Stimulated activated CD8-positive, alpha-beta memory T cell treated with anti-CD3 and anti-CD28 coated beads, Interleukin-12 subunit alpha, Interleukin-12 subunit beta, amount 100 ng/mL, for 24 hours (primary cell): ENCODE data around the gene PCDHGB3.
"Not testable (repeated sequence)": the region's sequence is repeated elsewhere in the genome, so short reads cannot be mapped to it uniquely, and the experiment has no call there.

ENCODE experiments used
- DNase-seq: peaks from one replicate; pipeline ENCODE4 v3.0.0-alpha.2; 2020; ENCODE audit errors: extremely low read depth

PCDHGB3 gene

GRCh38 chr5:141369994-141370848, at the start of gene PCDHGB3:
Gene PCDHGB3 (plus strand): TSS chr5:141370242. CDS start chr5:141370395, 153 bp downstream.
- no peak for DNase-seq

- DNase-seq: no peak
These were observed 47.8 kb upstream of the PCDHGB3 start for GRCh38 chr5:141322261-141322660.

- peak; percentile 26 for DNase-seq
These were observed 43.8 kb upstream of the PCDHGB3 start for GRCh38 chr5:141326088-141326854.

GRCh38 chr5:141328231-141328630, 41.8 kb upstream of the PCDHGB3 start:
- DNase-seq: no peak

GRCh38 chr5:141330299-141331080, 39.6 kb upstream of the PCDHGB3 start, which contains the start of gene PCDHGA1:
Gene PCDHGA1 (plus strand): TSS chr5:141330514.
- no peak for DNase-seq

- not testable (repeated sequence) for DNase-seq
These were observed 37.5 kb upstream of the PCDHGB3 start for GRCh38 chr5:141332571-141332970.

- no peak for DNase-seq
These were observed 31.3 kb upstream of the PCDHGB3 start, which contains the start of gene PCDHGA2 for GRCh38 chr5:141338538-141339306. Gene PCDHGA2 (plus strand): TSS chr5:141338760.

- DNase-seq: not testable (repeated sequence)
These were observed 29.2 kb upstream of the PCDHGB3 start for GRCh38 chr5:141340781-141341354.

GRCh38 chr5:141342773-141343172, 27.3 kb upstream of the PCDHGB3 start:
- no peak for DNase-seq

- DNase-seq: no peak
These were observed 26.6 kb upstream of the PCDHGB3 start, which contains the start of gene PCDHGA3 for GRCh38 chr5:141343242-141343952. Gene PCDHGA3 (plus strand): TSS chr5:141343829. CDS start chr5:141344034, 205 bp downstream.

GRCh38 chr5:141343953-141344463, 26.0 kb upstream of the PCDHGB3 start:
- DNase-seq: no peak

- no peak for DNase-seq
These were observed 24.7 kb upstream of the PCDHGB3 start for GRCh38 chr5:141345327-141345726.

GRCh38 chr5:141346017-141346416, 24.0 kb upstream of the PCDHGB3 start:
- not testable (repeated sequence) for DNase-seq

- no peak for DNase-seq
These were observed 20.0 kb upstream of the PCDHGB3 start, which contains the start of gene PCDHGB1 for GRCh38 chr5:141349917-141350619. Gene PCDHGB1 (plus strand): TSS chr5:141350099. CDS start chr5:141350261, 162 bp downstream.

GRCh38 chr5:141351591-141351990, 18.5 kb upstream of the PCDHGB3 start:
- no peak for DNase-seq

GRCh38 chr5:141354900-141355469, 15.1 kb upstream of the PCDHGB3 start, which contains the start of gene PCDHGA4:
Gene PCDHGA4 (plus strand): TSS chr5:141355021. CDS start chr5:141355108, 87 bp downstream.
- no peak for DNase-seq

- DNase-seq: no peak
These were observed 14.4 kb upstream of the PCDHGB3 start for GRCh38 chr5:141355641-141356040.

GRCh38 chr5:141356133-141356532, 13.9 kb upstream of the PCDHGB3 start:
- DNase-seq: no peak
